Measurements from ENCODE around the gene ADCYAP1R1. TPM values are rescaled to one million over a fixed set of nuclear protein-coding genes. Genes with fewer than 3 reads are reported as not detected.

ADCYAP1R1 gene
- 8.3 TPM for total RNA-seq

- DNase-seq = peak; percentile 89
These were observed at the start of gene ADCYAP1R1 for GRCh38 chr7:31051598-31052486. TSS of gene ADCYAP1R1 (plus strand) at chr7:31052308. CDS start at chr7:31063265, 10,957 bp downstream.

- no peak for DNase-seq
These were observed 49.0 kb upstream of the ADCYAP1R1 start for GRCh38 chr7:31003097-31003496.

- DNase-seq = no peak
These were observed 48.4 kb upstream of the ADCYAP1R1 start for GRCh38 chr7:31003721-31004120.

DNA sequence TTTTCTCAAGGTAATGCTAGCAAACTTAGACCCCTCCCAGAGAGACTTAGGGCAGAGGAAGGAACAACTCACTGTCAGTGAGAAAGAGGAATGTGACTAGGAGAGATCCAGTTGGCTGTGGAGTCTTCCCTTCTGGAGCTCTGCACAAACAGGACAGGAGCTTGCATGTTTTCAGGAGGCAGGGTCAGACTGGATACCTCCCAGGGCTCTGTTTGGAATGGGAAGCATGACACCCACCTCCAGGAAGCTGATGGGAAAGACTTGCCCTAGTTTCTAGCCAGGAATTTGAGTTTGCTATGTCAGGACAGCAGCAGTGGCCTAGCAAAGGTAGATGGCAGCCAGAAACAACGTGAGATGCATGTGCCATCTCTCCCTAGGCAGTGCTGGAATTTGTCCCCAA lies 47.7 kb upstream of the ADCYAP1R1 start:
- no peak for DNase-seq

GRCh38 chr7:31006857-31007256 lies 45.3 kb upstream of the ADCYAP1R1 start:
- no peak for DNase-seq

- DNase-seq = no peak
These were observed 44.5 kb upstream of the ADCYAP1R1 start for GRCh38 chr7:31007634-31008033.

DNA sequence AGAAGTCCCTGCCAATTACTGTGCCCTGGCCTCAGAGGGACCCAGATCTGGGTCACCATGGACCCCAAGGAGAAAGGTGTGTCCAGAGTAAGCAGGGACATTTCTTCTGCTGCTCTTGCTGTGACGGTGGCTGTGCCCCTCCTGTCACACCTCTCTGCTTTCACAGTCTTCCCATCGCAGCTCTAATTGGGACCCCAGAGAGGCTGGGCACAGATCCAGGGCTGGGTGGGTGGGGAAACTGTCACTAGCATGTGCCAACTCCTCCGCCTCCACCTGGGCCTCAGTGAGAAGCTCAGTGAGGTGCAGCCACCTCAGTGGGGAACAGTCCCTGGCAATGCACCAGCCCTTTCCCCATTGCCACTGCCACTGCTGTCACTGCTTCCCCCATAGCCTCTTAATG lies 37.3 kb upstream of the ADCYAP1R1 start:
- DNase-seq = no peak

DNA sequence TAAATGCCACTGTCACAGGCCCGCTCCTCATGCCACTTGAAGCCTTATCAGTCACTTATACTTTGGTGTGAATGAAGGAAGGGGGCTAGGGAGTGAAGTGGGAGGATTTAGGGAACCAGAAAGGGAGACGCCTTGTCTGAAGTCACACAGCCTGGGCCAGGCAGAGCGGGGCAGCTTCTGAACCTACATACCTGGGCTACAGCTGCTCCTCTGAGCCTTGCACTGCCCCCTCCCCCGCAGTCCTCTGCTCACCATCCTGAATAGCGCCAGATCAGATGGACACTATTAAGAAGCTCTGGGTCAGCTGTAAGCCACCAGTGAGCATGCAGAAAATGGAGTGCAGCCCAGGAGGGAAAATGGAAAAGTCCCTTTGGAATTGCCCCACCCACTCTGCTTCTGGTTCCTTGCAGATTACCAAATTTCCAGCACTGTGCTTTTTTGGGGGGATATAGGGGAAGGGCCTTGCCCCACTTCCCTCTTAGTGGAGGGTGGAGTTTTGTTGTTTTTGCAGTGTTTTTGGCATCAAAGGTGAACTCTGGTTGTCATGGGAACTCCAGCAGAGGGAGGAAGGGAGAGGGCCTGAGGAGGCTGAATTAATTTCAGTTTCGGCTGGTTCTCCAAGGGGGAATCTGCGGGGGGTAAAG lies 35.0 kb upstream of the ADCYAP1R1 start:
- peak; percentile 33 for DNase-seq

- no peak for DNase-seq
These were observed 34.4 kb upstream of the ADCYAP1R1 start for GRCh38 chr7:31017721-31018120.

DNA sequence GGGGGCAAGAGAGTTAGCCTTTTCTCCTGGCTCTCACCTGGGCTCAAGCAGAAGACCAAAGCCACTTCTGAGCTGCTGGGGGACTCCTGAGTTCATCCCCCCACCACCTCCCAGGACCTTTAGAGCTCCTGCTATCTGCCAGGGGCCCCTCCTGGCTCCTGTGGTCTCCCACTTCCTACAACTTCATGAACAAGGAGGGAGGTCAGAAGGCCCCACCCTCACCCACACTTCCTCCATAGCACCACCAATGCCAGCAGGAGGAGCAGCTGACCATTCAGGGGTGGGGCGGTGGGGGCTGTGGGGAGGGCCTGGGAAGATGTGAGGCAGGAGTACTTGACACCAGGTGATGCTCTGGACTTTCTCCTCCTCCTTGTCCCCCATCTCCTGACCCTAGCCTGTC lies 32.6 kb upstream of the ADCYAP1R1 start:
- no peak for DNase-seq

GRCh38 chr7:31020161-31020560 lies 31.9 kb upstream of the ADCYAP1R1 start:
- DNase-seq = no peak

GRCh38 chr7:31020652-31021051 lies 31.5 kb upstream of the ADCYAP1R1 start:
- no peak for DNase-seq

DNA sequence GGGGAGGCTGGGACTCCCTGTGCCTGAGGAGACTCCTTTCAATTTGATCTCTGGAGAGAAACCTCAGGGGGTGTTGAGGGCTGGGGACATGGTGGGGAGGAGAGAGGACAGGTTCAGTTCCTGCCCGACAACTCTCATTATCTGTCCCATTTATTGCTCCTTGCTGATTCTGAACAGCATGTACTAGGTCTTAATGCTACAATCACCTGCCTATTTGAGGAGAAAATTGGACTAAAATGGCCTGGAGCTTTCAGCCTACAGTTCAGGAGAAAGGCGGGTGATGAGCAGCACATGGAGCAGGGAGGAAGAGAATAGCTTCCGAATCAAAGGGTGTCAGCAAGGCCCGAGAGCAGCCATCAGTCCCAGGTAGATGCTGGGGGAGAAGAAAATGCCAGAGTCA lies 30.0 kb upstream of the ADCYAP1R1 start:
- DNase-seq = no peak

DNA sequence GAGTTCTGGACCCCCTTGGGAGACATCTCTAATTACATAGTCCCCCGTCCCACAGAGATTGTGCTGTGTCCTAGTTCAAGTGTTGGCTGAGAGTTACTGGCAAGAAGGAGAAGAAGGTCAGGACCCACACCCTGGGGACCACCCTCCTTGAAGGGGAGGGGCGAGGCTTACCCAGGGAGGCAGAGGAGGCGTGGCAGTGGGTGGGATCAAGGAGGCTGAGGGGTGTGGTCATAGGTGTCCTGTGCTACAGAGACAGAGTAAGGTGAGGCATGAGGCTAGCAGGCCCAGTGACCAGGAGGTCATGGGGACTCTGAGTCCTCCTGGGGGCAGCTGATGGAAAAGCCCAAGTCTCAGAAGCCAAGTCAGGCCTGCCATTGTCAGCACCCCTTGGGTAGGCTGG lies 29.4 kb upstream of the ADCYAP1R1 start:
- no peak for DNase-seq

DNA sequence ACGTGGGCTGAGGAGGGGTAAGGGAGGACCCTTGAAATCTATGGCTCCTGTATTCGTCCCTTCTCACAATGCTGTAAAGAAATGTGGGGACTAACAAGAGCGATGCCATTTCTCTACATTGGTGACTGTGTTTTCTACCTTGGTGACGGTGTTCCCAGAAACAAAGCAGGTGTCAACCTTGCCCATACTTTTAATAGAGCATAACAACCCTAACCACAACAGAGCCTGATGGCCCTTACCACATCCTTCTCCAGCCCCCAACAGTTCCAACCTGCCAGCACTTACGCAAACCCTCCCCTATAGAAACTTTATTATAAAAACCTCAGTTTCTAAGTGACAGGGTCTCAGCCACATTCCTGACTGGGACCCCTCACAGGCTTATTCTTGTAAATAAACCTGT lies 28.2 kb upstream of the ADCYAP1R1 start:
- DNase-seq = no peak

- peak; percentile 95 for DNase-seq
These were observed 24.7 kb upstream of the ADCYAP1R1 start for GRCh38 chr7:31027161-31027965.

DNA sequence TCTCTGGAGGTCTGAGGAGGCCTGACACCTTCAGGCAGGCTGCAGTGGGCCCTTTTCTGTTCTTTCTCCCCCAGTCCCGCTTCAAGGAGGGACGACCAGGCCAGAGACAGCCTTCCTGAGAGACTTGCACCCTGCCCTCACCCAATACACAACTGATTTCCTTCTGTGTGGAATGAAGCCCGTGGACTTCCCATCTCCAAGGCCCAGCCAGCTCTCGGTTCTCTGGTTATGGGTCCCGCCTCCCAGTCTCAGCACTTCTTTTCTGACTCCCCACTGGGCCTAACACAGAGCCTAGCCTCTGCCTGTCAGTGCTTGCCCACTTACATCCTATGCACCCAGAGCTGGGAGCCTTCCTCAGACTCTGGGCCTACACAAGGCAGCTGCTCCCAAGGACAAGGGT lies 24.1 kb upstream of the ADCYAP1R1 start:
- no peak for DNase-seq

- DNase-seq = peak; percentile 89
These were observed 23.6 kb upstream of the ADCYAP1R1 start for GRCh38 chr7:31028417-31028992.

DNA sequence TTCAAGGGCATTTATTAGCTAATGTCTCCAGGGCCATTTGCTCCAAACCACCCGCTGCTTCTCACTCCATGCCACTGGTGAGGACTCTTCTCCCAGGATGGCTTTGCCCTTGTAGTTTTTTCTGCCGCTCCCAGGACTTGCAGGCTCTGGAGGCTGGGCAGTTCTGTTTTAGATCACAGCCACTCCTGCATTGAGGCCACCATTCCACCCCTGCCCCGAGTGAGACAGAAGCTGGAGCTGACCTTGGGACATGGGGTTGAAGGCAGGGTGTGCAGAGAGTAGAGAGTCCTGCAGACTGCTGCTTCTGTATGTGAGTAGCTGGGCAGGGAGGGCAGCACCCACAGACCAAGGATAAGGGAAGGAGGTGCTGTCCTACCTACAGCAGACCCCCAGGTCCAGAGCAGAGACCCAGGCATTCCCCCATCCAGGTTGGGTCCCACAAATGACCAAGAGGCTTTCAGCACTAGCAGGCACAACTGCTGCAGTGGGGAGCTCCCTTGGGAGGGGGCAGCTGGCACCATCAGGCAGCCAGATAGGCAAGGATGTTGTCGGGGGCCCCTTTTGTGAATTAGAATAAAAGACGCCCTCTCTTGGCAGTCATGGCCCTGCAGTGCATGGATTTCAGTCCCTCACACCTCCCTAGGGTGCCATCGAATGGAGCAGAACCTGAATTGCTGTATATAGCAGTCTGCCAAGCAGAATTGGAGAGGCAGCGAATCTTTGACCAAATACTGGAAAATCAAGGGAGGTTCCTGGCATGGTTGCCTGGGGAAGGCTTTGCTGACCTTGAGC lies 22.7 kb upstream of the ADCYAP1R1 start:
- DNase-seq = peak; percentile 54

DNA sequence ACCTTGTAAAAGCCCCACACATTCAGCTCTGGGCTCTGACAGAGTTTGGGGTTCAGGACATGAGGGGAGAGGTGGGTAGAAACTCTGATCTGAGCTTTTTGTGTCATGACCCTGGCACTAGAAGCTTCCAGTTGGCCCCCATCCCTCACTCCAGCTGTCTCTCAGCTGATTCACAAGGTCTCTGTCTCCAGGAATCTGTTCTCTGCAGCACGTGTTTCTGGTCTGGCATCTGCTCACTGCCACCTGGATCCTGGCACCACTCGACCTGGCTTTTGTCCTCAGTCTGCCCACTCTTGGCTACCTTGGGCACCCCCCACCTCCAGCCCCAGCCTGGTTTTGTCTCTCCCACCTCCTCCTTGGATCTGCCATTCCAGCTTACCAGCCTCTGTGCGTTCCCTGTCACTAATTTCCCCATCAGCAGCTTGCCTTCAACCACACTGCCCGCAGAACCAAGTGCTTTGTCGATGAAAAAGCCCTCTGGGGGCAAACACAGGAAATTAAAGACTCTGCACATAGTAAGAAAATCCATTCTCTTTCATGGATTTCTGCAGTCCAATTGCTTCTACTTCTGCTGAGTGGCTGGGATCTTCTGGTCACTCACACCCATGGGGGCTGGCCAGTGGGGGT lies 18.3 kb upstream of the ADCYAP1R1 start:
- peak; percentile 39 for DNase-seq

GRCh38 chr7:31036924-31037323 lies 15.2 kb upstream of the ADCYAP1R1 start:
- no peak for DNase-seq
